HG02610 (cell line): ENCODE results near the gene UTP4.
A peak's percentile ranks its signal among the peaks of the same experiment; 100 is the strongest.

Experiments
- ATAC-seq: cut with Tn5 transposase; IDR thresholded peaks from one replicate; pipeline ENCODE4 v1.9.1; 2021; ENCODE audit warnings: mild to moderate bottlenecking, moderate library complexity; ENCODE audit not compliant: unreplicated experiment

Gene UTP4

DNA sequence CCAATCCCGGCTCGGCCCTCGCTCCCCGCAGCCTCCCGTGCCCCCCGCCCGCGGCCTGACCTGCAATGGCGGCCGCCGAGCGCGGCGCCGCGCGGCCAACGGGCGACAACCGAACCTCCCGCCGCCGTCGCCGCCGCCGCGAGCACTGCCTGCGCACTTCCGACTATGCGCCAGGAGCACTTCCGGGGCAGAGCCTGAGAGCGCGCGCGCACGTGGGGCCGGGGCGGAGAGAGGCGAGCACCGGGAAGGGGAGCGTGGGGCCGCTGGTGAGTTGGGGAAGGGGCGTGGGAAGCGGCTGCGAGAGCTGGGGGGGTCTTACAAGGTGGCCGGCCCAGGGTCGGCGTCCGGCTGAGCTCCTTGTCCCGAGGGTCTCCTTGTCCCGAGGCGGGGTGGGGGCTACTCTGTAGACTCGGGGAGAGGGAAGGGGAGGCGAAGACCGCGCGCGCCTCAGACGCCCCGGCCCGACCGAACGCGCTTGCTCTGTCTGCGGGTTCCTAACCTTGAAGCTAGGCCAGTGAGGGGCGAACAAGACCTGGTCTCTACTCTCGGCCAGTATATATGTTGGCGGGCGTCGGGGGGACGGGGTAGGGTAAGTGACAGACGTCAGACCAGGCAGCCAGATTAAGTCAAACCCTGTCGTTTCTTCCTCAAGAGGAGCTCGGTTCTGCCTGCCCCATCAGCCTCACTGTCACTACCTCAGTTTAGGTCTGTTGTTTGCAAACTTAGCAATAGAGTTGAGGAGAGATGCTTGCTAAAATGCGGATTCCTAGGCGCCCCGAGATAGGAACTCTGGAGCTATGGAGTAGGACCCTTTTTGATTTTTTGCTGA, at the start of gene UTP4, which contains the start of gene CHTF8:
TSS of gene UTP4 (plus strand) at position 226 of the 829 bp plus-strand sequence. CDS start 811 bp downstream, outside the sequence.
TSS of gene CHTF8 (minus strand) at position 165 of the 829 bp plus-strand sequence. CDS start 11,130 bp downstream, outside the sequence.
- ATAC-seq, result peak; percentile 92

DNA sequence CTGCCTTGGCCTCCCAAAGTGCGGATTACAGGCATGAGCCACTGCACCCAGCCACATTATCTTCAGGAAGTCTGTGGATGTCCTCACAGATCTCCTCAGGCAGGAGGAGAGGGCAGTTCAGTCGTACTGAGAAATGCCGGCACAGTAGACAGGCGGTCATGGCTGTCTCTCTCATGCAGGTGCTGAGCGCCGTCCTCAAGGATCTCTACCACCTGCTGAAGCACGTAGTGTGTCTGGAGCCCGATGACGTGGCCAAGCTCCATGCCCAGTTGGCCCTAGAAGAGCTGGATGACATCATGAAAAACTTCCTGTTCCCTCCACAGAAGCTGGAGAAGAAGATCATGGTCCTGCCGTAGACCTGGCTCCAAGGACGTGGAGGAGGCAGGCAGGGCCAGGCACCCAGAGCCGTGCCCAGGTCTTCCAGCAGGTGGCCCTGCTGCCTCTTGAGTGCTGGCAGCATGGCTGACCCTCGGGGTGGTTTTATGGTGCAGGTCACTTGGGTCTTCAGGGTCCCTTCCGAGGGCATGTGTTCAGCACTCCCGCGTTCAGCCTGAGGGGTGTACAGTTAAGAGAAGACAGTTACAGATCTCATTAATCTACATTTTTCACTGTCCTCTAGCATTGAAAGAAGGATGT, 49.0 kb upstream of the UTP4 start:
- no peak for ATAC-seq

DNA sequence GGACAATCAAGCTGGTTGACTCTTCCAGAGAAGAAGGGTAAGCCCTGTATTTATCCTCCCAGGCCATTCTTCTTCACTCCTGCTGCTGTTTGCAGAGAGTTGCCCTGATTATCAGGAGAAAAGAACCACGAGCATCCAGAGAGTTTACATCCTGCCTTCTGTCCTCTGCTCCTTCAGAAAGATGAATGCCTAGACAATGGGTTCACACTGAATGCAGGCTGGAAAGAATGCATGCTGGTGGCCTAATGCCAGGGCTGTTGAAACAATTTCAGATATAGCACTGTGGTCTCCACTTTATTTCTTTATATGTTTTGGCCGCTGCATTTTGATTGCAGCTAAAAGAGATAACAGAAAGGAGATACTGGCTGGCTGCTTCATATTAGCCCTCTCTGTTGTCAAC, 48.2 kb upstream of the UTP4 start:
- ATAC-seq, result no peak

DNA sequence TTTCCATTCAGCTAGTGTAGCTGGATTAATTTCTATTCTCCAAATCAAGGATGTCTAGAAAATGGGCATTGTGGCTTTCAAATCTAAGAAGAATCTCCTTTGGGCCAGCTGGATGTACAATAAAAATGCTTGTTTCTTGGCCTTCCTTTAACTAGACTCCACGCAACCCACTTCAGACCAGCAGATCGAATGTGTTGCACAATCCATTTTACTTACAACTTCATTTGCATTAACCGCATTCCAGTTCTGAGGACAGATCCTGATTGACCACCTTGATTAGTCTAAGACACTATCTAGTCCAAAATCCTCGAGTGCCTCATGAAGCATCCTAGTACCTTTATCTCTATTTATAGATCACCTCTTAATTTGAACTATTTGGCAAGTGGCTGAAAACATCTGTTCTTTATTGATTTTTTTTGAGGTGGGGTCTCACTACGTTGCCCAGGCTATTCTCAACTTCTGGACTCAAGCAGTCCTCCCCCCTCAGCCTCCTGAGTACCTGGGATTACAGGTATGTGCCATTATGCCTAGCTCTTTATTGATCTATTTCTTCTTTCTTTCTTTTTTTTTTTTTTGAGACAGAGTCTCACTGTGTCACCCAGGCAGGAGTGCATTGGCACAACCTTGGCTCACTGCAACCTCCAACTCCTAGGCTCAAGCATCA, 47.3 kb upstream of the UTP4 start:
- no peak for ATAC-seq

DNA sequence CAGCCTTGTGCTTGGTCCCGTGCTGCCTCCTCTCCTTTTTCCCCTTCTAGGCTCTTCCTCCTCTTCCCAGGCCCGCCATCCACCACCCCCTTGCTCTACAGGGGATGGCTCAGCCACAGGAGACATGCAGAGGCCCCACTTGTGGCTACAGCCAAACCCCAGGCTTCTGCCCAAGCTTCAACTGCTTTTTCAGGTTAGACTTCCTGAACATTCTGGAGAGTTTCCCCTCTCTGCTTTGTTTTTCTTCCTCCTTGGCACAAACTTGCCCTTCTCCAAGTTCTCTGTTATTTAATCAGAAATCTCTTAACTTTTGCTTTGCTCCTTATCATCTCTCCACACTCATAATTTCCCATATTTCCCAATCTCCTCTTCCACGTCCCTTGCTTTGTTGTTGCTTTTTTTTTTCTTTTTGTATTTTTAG, 45.3 kb upstream of the UTP4 start:
- no peak for ATAC-seq

DNA sequence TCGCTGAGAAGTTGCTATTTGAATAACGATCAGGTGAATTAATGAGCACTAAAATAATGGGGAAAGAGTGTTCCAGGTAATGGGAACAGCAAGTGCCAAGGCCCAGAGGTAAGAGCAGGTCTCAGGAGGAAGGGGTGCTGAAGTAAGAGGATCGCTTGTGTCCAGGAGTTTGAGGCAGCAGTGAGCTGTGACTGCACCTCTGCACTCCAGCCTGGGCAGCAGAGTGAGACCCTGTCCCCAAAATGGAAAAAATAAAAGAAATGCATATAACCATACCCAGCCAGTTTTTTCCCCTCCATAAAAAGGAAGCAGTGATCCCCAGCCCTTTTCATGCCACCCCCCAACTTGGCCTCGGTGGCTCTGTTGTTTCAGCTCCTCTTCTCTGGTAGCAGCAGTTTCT, 43.8 kb upstream of the UTP4 start:
- no peak for ATAC-seq

DNA sequence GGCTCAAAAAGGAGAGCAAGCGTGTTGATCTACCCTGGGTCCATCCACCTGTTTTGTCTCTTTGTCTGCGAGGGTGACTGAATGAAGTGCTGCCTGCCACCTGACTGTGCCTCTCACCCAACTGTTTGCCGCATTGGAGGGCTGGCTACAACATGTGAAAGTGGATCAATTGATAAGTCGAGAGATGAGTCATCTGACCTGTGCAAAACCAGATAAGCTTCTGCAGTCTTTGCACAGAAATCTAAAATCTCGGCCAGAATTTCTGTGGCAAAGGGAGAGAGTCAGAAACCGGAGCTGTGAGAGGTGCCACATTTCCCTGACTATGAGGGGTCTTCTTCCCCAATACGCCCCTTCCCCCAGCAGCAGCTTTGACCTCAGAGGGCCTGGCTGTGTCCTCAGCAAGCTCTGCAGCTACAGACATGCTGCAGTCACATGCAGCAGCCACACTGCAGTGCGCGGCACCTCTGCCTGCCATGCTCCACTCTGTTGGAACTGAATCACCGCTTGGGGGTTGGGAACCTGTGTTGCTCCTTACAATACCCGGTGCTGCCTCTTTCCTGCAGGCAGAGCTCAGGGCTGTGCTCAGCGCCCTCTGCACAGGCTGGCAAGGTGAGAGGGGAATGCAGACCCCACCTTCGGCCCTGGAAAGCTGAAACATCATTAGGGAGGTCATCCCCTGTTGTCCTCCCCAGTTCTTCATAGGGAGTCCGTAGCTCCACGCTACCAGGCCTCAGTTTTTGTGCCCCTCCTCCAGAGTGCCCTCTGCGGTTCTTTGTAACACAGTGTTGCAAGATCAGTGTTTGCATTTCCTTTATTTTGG, 43.1 kb upstream of the UTP4 start:
- no peak for ATAC-seq

DNA sequence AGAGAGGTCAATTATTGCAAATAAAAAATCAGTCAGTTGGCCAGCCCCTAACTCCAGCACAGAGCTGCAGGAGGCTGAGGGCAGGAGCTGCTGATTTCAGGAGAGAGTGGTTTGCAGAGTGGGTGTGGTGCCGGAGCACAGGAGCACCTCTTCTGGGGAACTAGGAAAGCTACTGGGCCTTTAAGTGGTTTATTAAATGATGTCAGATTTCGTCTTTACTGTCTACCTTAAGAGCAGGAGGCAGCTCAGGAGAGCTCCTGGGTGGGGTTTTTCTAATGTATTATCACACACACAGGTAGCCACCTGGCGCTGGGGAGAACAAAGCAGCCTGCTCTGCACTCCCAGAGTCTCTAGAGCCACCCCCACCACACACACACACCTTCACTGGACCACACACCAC, 38.5 kb upstream of the UTP4 start:
- ATAC-seq, result no peak

DNA sequence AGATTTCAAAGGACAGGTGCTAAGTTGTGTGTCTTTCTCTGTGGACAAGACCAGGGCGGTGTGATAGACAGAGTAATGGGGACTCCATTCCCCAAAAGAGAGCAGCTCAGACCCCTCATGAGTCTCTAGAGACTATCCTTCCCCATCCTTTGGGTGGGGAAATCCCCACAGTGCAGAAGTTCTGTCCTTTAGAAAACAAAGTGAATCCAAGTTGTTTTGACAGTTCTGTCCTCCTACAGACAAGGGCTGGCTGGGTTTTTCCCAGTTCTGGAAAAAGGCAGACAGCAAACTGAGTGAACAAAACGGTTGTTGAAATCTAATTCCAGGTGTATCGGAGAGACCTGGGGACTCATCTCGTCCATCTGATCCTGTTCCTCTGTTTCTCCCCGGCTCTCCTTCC, 37.9 kb upstream of the UTP4 start:
- ATAC-seq, result no peak

DNA sequence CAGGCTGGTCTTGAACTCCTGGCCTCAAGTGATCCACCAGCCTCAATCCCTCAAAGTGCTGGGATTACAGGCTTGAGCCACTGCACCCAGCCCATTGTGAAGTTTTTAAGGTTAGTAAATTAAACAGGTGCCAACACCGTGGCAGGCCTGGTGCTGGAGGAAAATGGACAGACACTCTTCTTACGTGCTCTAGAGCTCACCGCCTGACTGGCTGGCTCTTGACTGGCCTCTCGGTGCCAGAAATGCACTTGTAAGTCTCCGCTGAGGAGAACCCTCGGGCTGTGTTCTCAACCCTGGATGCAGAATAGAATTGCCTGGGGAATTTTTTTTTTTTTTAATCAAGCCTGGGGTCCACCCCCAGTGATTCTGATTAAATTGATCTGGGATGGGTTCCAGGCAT, 37.3 kb upstream of the UTP4 start:
- no peak for ATAC-seq

DNA sequence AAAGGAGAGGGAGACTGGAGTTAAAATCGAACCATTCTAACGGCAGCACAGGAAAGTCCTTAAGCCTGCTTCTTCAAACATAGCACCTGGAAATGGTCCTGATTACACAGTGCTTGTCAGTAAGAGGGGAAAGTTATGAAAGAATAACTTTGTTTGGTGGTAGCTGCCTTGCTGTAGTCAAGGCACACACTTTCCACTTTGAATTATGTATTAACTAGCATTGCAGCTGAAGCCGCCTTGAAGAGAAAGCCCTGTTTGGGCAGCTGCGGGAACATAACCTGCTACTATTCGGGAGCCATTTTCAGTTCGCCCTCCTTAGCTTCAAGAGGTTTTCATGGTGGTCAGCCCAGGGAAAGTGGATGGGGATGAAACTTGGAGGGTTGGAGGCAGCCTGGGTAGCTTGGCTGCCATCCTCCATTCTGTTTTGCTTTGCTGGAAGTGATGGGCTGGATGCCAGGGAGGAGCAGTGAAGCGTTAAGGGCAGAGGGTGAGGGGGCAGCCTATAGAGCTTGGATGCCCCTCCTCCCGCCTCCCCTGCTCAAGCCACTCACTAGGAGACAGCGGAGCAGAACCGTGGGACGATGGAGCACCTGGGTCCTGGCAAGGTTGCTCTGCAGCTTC, 32.3 kb upstream of the UTP4 start:
- ATAC-seq, result no peak

DNA sequence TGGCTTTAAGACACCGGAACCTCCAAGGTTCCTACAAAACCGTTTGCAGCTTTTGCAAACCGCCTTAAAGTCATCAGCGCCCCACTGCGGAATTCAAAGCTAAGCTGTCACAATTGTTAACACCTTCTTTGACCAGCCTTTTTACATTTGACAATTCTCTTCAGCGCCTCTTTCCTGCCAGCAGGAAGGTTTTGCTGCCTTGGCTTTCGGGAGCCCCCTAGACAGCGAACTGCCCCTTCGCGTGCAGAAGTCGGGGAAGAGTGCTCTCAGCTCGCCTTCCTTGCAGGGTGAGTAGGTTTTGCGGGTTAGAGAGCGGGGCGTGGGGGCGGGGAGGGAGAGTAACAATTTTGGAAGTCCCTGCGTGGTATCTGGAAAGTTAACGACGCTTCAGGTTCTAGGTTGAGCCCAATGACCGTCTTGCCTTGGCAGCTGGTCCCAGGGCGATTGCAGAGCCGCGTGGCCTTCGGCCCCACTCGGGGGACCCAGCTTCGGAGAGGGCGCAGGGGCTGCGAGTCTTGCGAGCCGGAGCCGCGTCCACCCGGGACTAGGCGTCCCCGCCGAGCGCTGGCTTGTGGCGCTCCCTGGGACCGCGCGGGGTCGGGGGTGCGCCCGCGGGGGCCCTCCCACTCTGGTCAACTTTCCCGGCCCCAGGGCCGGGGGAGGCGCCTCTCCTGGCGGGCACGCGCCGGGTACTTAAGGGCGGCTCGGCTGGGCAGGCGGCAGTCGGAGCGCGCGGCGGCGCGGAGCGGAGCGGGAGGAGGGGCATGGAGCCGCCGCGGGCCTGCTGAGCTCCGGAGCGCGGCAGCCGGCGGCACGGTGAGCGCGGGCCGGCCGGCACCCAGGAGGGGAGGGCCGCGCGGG, 26.7 kb upstream of the UTP4 start, which contains the start of gene HAS3:
TSS of gene HAS3 (plus strand) at position 153 of the 861 bp plus-strand sequence. CDS start 3,743 bp downstream, outside the sequence.
- ATAC-seq, result no peak

DNA sequence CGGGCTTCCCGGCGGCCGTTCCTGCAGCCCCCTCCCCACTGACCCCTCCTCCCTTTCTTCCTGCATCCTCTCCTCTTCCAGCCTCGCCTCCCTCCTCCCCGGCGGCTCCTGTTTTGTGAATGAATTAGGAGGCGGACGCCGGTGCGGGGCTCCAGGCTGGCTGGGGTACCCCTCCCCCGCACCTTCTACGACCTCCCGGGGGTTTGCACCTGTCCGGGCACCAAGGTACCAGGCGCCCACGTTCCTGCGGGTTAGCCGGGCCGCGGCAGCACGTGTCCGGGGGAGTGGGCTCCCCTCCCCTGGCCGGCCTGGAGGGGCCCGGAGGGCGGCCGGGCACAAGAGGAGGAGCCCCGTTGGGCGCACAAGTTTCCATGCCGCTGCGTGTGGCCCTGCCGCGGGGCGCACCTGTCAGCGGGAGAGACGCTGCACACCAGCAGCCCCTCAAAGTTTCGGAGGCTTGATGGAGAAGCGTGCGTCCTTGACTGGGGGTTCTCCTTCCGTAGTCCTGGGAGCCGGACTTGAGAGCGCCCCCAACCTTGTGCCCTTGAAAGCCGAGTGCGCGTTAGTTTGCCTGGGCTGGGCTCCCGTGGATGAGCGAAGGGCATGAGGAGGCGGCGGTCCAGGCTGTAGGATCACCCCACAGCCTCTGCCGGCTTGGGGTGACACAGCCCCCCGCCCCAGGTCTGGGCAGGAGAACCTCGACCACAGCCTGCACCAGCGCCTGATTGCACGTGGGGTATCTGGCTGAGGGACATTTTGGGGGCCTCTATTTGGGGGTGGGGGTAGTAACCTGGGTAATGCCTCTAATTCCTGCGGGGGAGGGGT, 25.7 kb upstream of the UTP4 start:
- no peak for ATAC-seq

DNA sequence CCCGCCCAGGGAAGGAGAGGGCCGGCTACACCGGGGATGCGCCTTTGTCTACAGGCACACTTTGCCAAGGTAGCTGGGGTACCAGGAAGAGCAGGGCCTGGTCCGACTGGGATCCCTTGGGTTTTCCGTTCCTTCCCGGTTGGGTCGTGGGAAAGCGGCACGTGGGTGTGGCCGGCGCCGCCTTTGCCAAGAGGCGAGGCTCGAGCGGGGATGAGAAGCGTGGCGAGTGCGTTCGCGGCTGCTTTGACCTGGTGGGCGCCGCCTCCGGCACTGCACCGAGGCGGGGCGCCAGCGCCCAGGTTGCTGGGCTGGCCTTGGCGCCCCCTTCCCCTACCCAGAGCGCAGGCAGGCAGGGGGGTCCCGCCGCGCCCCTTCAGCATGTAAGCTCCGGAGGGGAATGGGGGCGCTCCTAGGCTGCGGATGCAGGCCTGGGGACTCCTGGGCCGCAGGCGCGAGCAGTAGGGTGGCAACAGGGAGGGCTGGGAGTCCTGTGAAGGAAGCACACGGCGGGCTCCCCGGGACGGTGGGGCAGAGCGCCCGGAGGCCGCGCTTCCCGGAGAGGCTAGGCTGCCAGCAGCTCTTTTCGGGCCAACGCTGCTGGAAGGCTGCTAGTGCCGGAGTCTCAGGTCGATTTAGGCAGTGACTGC, 25.0 kb upstream of the UTP4 start:
- ATAC-seq, result no peak

DNA sequence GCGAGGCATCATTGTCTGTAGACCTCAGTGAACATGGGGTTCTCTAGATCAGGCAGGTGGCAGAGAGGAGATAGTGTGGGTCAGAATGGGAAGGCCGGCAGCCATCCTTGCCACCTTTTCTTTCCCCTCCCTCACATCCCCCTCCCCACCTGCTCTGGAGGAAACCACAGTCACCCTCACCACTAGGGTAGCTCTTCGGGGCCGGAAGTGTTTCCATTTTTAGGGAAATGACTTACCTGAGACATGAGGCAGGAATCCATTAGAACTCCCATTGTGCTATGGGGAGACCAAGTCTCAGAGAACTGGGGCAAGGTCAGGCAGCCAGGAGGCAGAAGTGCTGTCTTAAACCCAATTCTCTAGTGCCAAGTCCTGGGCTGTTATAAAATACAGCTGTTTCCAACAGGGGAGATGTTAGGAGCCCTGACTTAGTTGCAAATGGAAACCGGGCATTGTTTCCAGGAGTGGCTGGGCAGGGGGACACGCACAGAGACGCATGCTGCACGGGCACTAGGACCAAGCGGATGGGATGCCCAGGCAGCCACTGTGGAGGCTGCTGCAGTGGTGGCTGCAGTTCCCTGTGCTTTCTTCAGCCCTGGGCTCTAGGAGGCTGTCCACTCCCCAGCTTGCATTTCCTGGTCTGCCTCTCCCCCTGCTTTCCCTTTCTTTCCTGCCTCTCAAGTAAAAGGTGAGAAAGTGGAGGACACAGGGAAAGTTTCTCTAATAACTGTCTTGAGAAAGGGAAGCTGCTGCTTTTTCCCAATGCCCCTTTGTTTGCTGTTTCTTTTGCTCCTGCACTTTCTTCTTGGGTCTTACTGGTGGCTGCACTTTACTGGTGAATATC, 24.2 kb upstream of the UTP4 start:
- ATAC-seq, result no peak

DNA sequence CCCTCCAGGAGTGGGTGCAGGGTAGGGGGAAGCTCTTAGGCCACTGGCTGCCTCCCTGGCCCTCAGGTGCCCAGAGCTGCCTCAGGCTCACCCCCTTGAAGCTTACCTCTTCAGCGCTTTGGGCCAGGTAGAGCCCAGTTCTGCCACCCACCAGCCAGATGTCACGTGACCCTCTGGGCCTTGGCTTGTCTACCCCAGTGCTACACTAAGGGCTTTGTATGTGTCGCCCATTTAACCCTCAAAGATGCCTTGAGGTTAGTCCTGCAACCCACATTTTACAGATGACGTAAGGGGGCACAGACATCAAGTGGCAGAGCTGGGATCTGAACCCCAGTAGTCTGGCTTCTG, 23.6 kb upstream of the UTP4 start:
- no peak for ATAC-seq
